ENCODE measurements around the gene PWP1.
"Not testable (repeated sequence)": the region's sequence is repeated elsewhere in the genome, so short reads cannot be mapped to it uniquely, and the experiment has no call there.

The PWP1 gene

DNA sequence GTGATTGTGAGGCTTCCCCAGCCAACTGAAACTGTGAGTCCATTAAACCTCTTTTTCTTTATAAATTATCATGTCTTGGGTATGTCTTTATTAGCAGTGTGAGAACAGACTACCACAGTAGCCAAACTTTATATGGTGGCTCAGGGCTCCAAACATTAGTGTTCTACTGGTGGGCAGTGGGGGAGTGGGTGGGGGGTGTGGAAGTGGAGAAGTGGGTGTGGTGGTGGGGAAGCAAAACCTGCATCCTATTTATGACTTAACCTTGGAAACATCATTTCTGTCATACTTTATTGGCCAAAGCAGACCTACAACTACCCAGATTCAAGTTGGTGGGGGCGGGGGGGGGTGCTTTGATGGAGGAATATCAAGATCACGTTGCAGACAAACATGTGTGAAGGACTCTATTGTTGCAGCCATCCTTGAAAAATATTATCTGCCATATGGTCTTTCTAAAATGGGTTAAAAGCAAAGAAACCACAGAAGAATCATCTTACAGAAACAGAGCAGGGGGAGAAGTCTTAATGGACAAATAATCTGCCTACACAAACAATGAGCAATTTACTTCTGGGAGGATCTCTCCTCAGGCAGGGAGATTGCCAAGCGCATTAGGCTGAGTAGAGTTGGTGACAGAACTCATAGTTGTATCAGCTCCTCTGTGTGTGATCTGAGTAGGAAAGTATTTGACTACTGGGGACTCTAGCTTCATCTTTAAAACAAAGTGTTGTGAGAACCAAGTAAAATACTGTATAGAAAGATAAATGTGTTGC lies 1.4 kb upstream of the PWP1 start:
- H3K9me3 ChIP-seq (ENCODE audit: control insufficient read depth in 2 of 2, low read length in 2 of 2) = no peaks in the 10 kb centered on the region
- peaks cover 5 to 10% of the 10 kb centered on the region in 2 donors for H3K4me1 ChIP-seq (ENCODE audit: control insufficient read depth in 2 of 2, insufficient read depth in 2 of 2, low read length in 2 of 2)
- peaks cover 9 to 10% of the 10 kb centered on the region in 2 donors for H3K36me3 ChIP-seq (ENCODE audit: control insufficient read depth in 2 of 2, insufficient read depth in 2 of 2, low read length in 2 of 2)
- H3K27me3 ChIP-seq (ENCODE audit: control insufficient read depth in 2 of 2, insufficient read depth in 2 of 2, low read length in 2 of 2) = no peaks in the 10 kb centered on the region
- peak overlapping the region; percentile 96 to 97 for H3K4me3 ChIP-seq (ENCODE audit: low read length in 2 of 2)
- H3K9ac ChIP-seq (ENCODE audit: low read depth in 1 of 2, low read length in 2 of 2) = no peak overlapping the region
- H3K27ac ChIP-seq (ENCODE audit: low read depth in 2 of 2, low read length in 2 of 2) = peak overlapping the region in 1 of 2 donors; percentile 19

DNA sequence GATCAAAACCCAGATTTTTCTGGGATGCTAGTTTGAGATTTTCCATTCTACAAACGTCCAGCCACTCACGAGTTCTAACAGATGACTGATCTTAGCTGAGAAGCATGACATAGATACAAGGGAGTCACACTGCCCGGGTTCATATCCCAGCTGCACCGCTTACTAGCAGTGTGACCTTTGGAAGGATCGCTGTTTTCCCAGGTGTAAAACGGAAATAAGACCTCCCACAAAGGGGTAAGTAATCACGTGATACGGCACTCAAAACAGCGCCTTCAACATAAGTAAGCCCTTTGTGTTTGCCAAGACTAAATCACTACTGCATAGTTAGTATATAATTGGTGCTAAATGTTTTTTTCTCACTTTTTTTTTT lies 624 bp upstream of the PWP1 start:
- H3K4me1 ChIP-seq (ENCODE audit: control insufficient read depth in 2 of 2, insufficient read depth in 2 of 2, low read length in 2 of 2) = peaks cover 5 to 10% of the 10 kb centered on the region in 2 donors
- peak overlapping the region; percentile 88 to 98 for H3K9ac ChIP-seq (ENCODE audit: low read depth in 1 of 2, low read length in 2 of 2)
- H3K27me3 ChIP-seq (ENCODE audit: control insufficient read depth in 2 of 2, insufficient read depth in 2 of 2, low read length in 2 of 2) = no peaks in the 10 kb centered on the region
- H3K4me3 ChIP-seq (ENCODE audit: low read length in 2 of 2) = peak overlapping the region; percentile 96 to 97
- no peaks in the 10 kb centered on the region for H3K9me3 ChIP-seq (ENCODE audit: control insufficient read depth in 2 of 2, low read length in 2 of 2)
- peak overlapping the region; percentile 84 to 88 for H3K27ac ChIP-seq (ENCODE audit: low read depth in 2 of 2, low read length in 2 of 2)
- H3K36me3 ChIP-seq (ENCODE audit: control insufficient read depth in 2 of 2, insufficient read depth in 2 of 2, low read length in 2 of 2) = peaks cover 15 to 16% of the 10 kb centered on the region in 2 donors

DNA sequence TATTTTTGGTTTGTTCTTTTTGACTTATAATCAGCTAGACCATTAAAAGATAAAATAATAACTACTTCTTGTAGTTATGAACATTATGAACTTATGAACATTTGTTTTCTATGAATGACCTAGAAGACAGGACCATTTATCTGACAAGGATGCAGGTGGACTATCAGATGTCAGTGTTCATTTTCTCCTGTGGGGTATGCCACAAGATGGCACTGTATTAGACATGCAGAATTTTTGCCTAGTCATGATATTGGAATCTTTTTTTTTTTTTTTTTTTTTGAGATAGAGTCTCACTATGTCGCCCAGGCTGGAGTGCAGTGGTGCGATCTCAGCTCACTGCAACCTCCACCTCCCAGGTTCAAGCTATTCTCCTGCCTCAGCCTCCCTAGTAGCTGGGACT lies 10.2 kb downstream of the PWP1 start:
- H3K9ac ChIP-seq (ENCODE audit: low read depth in 1 of 2, low read length in 2 of 2); H3K4me3 ChIP-seq (ENCODE audit: low read length in 2 of 2); H3K9me3 ChIP-seq (ENCODE audit: control insufficient read depth in 2 of 2, low read length in 2 of 2); H3K27me3 ChIP-seq (ENCODE audit: control insufficient read depth in 2 of 2, insufficient read depth in 2 of 2, low read length in 2 of 2); H3K4me1 ChIP-seq (ENCODE audit: control insufficient read depth in 2 of 2, insufficient read depth in 2 of 2, low read length in 2 of 2); H3K27ac ChIP-seq (ENCODE audit: low read depth in 2 of 2, low read length in 2 of 2): not testable (repeated sequence)
- peaks cover 66 to 87% of the 10 kb centered on the region in 2 donors for H3K36me3 ChIP-seq (ENCODE audit: control insufficient read depth in 2 of 2, insufficient read depth in 2 of 2, low read length in 2 of 2)

DNA sequence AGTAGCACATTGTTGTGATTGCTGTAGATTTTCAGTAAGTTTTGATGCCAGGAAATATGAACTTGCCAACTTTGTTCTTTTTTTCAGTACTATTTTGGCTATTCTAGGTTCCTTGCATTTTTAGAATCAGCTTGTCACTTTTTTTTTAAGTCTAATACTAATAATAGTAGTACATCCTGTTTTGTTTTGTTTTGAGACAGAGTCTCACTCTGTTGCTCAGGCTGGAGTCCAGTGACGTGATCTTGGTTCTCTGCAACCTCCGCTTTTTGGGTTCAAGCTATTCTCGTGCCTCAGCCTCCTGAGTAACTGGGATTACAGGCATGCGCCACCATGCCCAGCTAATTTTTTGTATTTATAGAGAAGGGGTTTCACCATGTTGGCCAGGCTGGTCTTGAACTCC lies 16.5 kb downstream of the PWP1 start:
- Histone ChIP-seq H3K4me3 (ENCODE audit: low read length in 2 of 2) (no peak overlapping the region), H3K27me3 (ENCODE audit: control insufficient read depth in 2 of 2, insufficient read depth in 2 of 2, low read length in 2 of 2) (no peaks in the 10 kb centered on the region), H3K9ac (ENCODE audit: low read depth in 1 of 2, low read length in 2 of 2) (no peak overlapping the region), H3K9me3 (ENCODE audit: control insufficient read depth in 2 of 2, low read length in 2 of 2) (no peaks in the 10 kb centered on the region), H3K4me1 (ENCODE audit: control insufficient read depth in 2 of 2, insufficient read depth in 2 of 2, low read length in 2 of 2) (no peaks in the 10 kb centered on the region), H3K36me3 (ENCODE audit: control insufficient read depth in 2 of 2, insufficient read depth in 2 of 2, low read length in 2 of 2) (peaks cover 65 to 70% of the 10 kb centered on the region in 2 donors), H3K27ac (ENCODE audit: low read depth in 2 of 2, low read length in 2 of 2) (no peak overlapping the region)

DNA sequence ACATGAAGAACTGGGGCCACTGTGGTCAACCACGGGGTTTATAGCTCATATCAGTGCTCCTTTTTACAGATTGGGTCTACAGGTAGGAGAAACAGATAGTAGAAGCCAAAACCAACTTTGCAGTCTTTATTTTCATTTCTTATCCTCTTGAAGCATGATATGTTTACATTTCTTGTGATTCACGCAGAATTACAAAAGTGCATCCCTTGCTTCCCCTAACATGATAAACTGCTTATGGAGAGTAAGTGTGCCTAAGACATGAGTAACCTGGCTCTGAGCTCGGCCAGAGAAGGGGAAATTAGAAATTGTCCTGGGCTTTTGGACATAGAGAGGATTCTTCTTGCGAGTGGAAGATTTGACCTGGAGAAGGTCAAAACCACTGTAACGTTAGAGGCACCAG lies 18.4 kb downstream of the PWP1 start:
- Histone ChIP-seq H3K27ac (ENCODE audit: low read depth in 2 of 2, low read length in 2 of 2) (no peak overlapping the region), H3K36me3 (ENCODE audit: control insufficient read depth in 2 of 2, insufficient read depth in 2 of 2, low read length in 2 of 2) (peaks cover 64 to 67% of the 10 kb centered on the region in 2 donors), H3K4me3 (ENCODE audit: low read length in 2 of 2) (no peak overlapping the region), H3K9ac (ENCODE audit: low read depth in 1 of 2, low read length in 2 of 2) (no peak overlapping the region), H3K4me1 (ENCODE audit: control insufficient read depth in 2 of 2, insufficient read depth in 2 of 2, low read length in 2 of 2) (no peaks in the 10 kb centered on the region), H3K9me3 (ENCODE audit: control insufficient read depth in 2 of 2, low read length in 2 of 2) (no peaks in the 10 kb centered on the region), H3K27me3 (ENCODE audit: control insufficient read depth in 2 of 2, insufficient read depth in 2 of 2, low read length in 2 of 2) (no peaks in the 10 kb centered on the region)

DNA sequence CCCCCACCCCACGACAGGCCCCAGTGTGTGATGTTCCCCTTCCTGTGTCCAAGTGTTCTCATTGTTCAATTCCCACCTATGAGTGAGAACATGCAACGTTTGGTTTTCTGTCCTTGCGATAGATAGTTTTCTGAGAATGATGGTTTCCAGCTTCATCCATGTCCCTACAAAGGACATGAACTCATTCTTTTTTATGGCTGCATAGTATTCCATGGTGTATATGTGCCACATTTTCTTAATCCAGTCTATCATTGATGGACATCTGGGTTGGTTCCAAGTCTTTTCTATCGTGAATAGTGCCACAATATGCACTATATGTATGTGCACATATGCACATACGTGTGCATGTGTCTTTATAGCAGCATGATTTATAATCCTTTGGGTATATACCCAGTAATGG lies 19.9 kb downstream of the PWP1 start:
- H3K27me3 ChIP-seq (ENCODE audit: control insufficient read depth in 2 of 2, insufficient read depth in 2 of 2, low read length in 2 of 2); H3K9ac ChIP-seq (ENCODE audit: low read depth in 1 of 2, low read length in 2 of 2); H3K9me3 ChIP-seq (ENCODE audit: control insufficient read depth in 2 of 2, low read length in 2 of 2); H3K4me3 ChIP-seq (ENCODE audit: low read length in 2 of 2); H3K4me1 ChIP-seq (ENCODE audit: control insufficient read depth in 2 of 2, insufficient read depth in 2 of 2, low read length in 2 of 2); H3K27ac ChIP-seq (ENCODE audit: low read depth in 2 of 2, low read length in 2 of 2): not testable (repeated sequence)
- H3K36me3 ChIP-seq (ENCODE audit: control insufficient read depth in 2 of 2, insufficient read depth in 2 of 2, low read length in 2 of 2) = peaks cover 64 to 67% of the 10 kb centered on the region in 2 donors

DNA sequence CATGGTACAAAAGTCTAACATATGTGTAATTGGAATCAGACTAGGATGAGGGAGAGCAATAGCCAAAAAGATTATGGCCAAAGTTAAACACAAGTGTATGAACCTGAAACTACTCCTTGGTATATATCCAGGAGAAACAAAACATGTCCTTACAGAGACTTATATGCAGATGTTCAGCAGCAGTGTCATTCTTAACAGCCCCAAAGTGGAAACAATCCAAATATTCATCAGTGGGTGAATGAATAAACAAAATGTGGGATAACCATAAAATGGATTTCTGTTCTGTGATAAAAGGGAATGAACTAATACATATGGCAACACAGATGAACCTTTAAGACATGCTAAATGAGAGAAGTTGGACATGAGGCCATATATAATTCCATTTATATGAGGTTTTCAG lies 30.2 kb downstream of the PWP1 start:
- no peaks in the 10 kb centered on the region for H3K9me3 ChIP-seq (ENCODE audit: control insufficient read depth in 2 of 2, low read length in 2 of 2)
- no peak overlapping the region for H3K4me3 ChIP-seq (ENCODE audit: low read length in 2 of 2)
- peaks cover 20 to 34% of the 10 kb centered on the region in 2 donors for H3K36me3 ChIP-seq (ENCODE audit: control insufficient read depth in 2 of 2, insufficient read depth in 2 of 2, low read length in 2 of 2)

DNA sequence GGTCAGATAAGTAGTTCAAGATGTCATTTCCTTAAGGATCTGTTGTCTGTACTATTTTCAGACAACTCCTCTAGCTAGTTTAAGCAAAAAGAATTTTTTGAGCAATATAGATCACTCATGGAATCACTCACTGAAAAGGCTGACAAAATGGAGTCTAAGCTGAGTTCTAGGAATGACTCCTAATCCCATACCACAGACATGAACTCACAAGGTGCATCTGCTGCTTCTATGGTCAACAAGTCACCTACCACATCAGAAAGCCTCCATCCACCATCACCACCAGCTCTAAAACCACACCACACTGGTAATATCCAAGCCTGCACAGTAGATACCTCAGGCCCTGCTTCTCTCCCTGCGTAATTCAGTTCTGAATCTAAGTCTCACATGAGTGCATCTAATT lies 33.0 kb downstream of the PWP1 start:
- no peaks in the 10 kb centered on the region for H3K9me3 ChIP-seq (ENCODE audit: control insufficient read depth in 2 of 2, low read length in 2 of 2)
- peaks cover 0 to 7% of the 10 kb centered on the region in 2 donors for H3K36me3 ChIP-seq (ENCODE audit: control insufficient read depth in 2 of 2, insufficient read depth in 2 of 2, low read length in 2 of 2)
- no peak overlapping the region for H3K4me3 ChIP-seq (ENCODE audit: low read length in 2 of 2)
- H3K27ac ChIP-seq (ENCODE audit: low read depth in 2 of 2, low read length in 2 of 2) = no peak overlapping the region
- no peaks in the 10 kb centered on the region for H3K27me3 ChIP-seq (ENCODE audit: control insufficient read depth in 2 of 2, insufficient read depth in 2 of 2, low read length in 2 of 2)
- no peak overlapping the region for H3K9ac ChIP-seq (ENCODE audit: low read depth in 1 of 2, low read length in 2 of 2)
- no peaks in the 10 kb centered on the region for H3K4me1 ChIP-seq (ENCODE audit: control insufficient read depth in 2 of 2, insufficient read depth in 2 of 2, low read length in 2 of 2)

More for the DNA sequence above, 30.2 kb downstream of the PWP1 start:
- Histone ChIP-seq H3K27ac (ENCODE audit: low read depth in 2 of 2, low read length in 2 of 2) (no peak overlapping the region), H3K27me3 (ENCODE audit: control insufficient read depth in 2 of 2, insufficient read depth in 2 of 2, low read length in 2 of 2) (no peaks in the 10 kb centered on the region), H3K4me1 (ENCODE audit: control insufficient read depth in 2 of 2, insufficient read depth in 2 of 2, low read length in 2 of 2) (no peaks in the 10 kb centered on the region), H3K9ac (ENCODE audit: low read depth in 1 of 2, low read length in 2 of 2) (no peak overlapping the region)

DNA sequence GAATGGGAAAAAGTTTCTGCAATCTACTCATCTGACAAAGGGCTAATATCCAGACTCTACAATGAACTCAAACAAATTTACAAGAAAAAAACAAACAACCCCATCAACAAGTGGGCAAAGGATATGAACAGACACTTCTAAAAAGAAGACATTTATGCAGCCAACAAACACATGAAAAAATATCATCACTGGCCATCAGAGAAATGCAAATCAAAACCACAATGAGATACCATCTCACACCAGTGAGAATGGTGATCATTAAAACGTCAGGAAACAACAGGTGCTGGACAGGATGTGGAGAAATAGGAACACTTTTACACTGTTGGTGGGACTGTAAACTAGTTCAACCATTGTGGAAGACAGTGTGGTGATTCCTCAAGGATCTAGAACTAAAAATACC lies 41.7 kb downstream of the PWP1 start:
- not testable (repeated sequence) for H3K4me1 ChIP-seq (ENCODE audit: control insufficient read depth in 2 of 2, insufficient read depth in 2 of 2, low read length in 2 of 2); H3K27me3 ChIP-seq (ENCODE audit: control insufficient read depth in 2 of 2, insufficient read depth in 2 of 2, low read length in 2 of 2); H3K9me3 ChIP-seq (ENCODE audit: control insufficient read depth in 2 of 2, low read length in 2 of 2); H3K27ac ChIP-seq (ENCODE audit: low read depth in 2 of 2, low read length in 2 of 2); H3K36me3 ChIP-seq (ENCODE audit: control insufficient read depth in 2 of 2, insufficient read depth in 2 of 2, low read length in 2 of 2); H3K4me3 ChIP-seq (ENCODE audit: low read length in 2 of 2); H3K9ac ChIP-seq (ENCODE audit: low read depth in 1 of 2, low read length in 2 of 2)

DNA sequence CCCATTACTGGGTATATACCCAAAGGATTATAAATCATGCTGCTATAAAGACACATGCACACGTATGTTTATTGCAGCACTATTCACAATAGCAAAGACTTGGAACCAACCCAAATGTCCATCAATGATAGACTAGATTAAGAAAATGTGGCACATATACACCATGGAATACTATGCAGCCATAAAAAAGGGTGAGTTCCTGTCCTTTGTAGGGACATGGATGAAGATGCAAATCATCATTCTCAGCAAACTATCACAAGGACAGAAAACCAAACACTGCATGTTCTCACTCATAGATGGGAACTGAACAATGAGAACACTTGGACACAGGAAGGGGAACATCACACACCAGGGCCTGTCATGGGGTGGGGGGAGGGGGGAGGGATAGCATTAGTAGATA lies 42.1 kb downstream of the PWP1 start:
- H3K4me3 ChIP-seq (ENCODE audit: low read length in 2 of 2); H3K27ac ChIP-seq (ENCODE audit: low read depth in 2 of 2, low read length in 2 of 2); H3K36me3 ChIP-seq (ENCODE audit: control insufficient read depth in 2 of 2, insufficient read depth in 2 of 2, low read length in 2 of 2); H3K4me1 ChIP-seq (ENCODE audit: control insufficient read depth in 2 of 2, insufficient read depth in 2 of 2, low read length in 2 of 2); H3K27me3 ChIP-seq (ENCODE audit: control insufficient read depth in 2 of 2, insufficient read depth in 2 of 2, low read length in 2 of 2); H3K9me3 ChIP-seq (ENCODE audit: control insufficient read depth in 2 of 2, low read length in 2 of 2); H3K9ac ChIP-seq (ENCODE audit: low read depth in 1 of 2, low read length in 2 of 2): not testable (repeated sequence)
